H1 (cell line): ENCODE measurements around the gene ZFYVE19. TPM values are rescaled to one million over a fixed set of nuclear protein-coding genes. Genes with fewer than 3 reads are reported as not detected.

Experiments used
- HDAC2 ChIP-seq, 2 experiments: fragments of 300-600 bp in 1 of 2; sonication (generic) in 1 of 2; IDR thresholded peaks; 2 replicates each; pipeline ENCODE4 v1.6.1; 2011 to 2012; ENCODE audit warnings: low read depth in 2 of 2, low read length in 2 of 2, mild to moderate bottlenecking in 2 of 2, moderate library complexity in 2 of 2, borderline replicate concordance in 1 of 2, inconsistent platforms in 1 of 2
- NANOG ChIP-seq: IDR thresholded peaks from 2 replicates; pipeline ENCODE4 v1.6.1; 2011; ENCODE audit warnings: low read length, low read depth, mild to moderate bottlenecking, inconsistent platforms; ENCODE audit not compliant: insufficient read depth, poor library complexity, severe bottlenecking
- TEAD4 ChIP-seq: IDR thresholded peaks from 2 replicates; pipeline ENCODE4 v1.6.1; 2012; ENCODE audit warnings: low read depth, low read length, inconsistent platforms, mixed read lengths
- polyA plus RNA-seq, 7 experiments: library from polyadenylated mRNA; depleted of rRNA in 3 of 7; stranded (reverse) in 5 of 7; unstranded in 2 of 7; fragments of >200 nt in 5 of 7; fragments of 200-250 nt in 2 of 7; gene quantifications; 1 replicate in 5 of 7; 2 replicates in 1 of 7; 4 replicates in 1 of 7; pipeline versions ENCODE4 v1.2.1 to v1.2.3, GENCODE V29; 2011 to 2013; ENCODE audit warnings: missing spikeins in 2 of 7, mixed read lengths in 2 of 7
- total RNA-seq: library from RNA; stranded (reverse); fragmentation: NEBNext Ultra II Directional; extraction: Animal tissue kit (Norgen Biotek cat#: 25700); gene quantifications from 2 replicates; pipeline ENCODE4 v1.2.1, GENCODE V29; 2021

The ZFYVE19 gene
- total and polyA plus RNA-seq, 2 of the 8 experiments (the other 6 are each of a cell fraction or from before 2014, with no cell fraction given) = 11.2 to 21.8 TPM

DNA sequence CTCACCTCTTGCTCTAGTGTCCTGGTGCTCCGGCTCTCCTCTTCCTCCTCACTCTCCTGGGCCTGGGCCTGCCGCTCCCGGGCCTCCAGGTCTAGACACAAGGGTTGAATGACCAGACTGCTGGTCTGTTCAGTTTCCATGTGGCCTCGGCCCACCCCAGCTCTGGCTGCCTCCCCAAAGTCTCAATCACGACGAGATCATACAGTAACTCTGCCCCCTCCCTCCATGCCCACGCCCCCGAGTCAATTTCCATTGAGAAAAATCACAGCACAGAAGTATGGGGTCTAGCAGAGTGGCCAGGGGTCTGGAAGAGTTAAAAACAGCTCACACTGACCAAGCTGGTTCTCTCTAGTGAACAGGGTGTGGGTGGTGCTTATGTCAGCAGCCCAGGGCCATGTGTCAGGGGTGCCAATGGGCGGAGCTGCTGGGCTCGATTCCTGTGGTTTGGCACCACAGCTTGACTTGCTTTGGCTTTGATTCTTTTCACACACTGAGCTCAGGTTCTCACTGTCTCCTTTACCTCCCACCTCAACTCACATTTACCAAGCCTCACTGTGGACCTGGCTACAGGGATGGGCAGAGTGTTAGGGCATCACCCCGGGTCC is 30.2 kb upstream of the ZFYVE19 start (continued):
- TF ChIP-seq TEAD4 (no peak), NANOG (no peak), HDAC2 (IDR thresholded peaks at IDR 0.05; ENCODE audit: borderline replicate concordance in 1 of 2, low read depth in 2 of 2, low read length in 2 of 2) (no peak)
- TF ChIP-seq, all 59 proteins: peak for 0
